HG02970 (cell line): ENCODE measurements around the gene CSRP3.
"Not testable (repeated sequence)": the region's sequence is repeated elsewhere in the genome, so short reads cannot be mapped to it uniquely, and the experiment has no call there.

ENCODE experiments used
- ATAC-seq: cut with Tn5 transposase; IDR thresholded peaks from one replicate; pipeline ENCODE4 v1.9.1; 2021; ENCODE audit warnings: mild to moderate bottlenecking, moderate library complexity, moderate number of reproducible peaks; ENCODE audit not compliant: unreplicated experiment, low FRiP score

CSRP3 gene

GRCh38 chr11:19136884-19137283 is 64.9 kb downstream of the CSRP3 start:
- ATAC-seq: not testable (repeated sequence)

GRCh38 chr11:19134004-19134403 is 67.8 kb downstream of the CSRP3 start:
- ATAC-seq: no peak
